ENCODE data around the gene YTHDC2. TPM values are rescaled to one million over a fixed set of nuclear protein-coding genes. Genes with fewer than 3 reads are reported as not detected.
"Not testable (repeated sequence)": the region's sequence is repeated elsewhere in the genome, so short reads cannot be mapped to it uniquely, and the experiment has no call there.

YTHDC2 gene
- total RNA-seq, 1 donor, result 32.6 TPM

GRCh38 chr5:113601423-113601822, 87.9 kb downstream of the YTHDC2 start:
- Histone ChIP-seq H3K4me1 (ENCODE audit: insufficient read depth, low read length) (no peaks in the 10 kb centered on the region), H4K20me1 (ENCODE audit: insufficient read depth, low read length) (no peaks in the 10 kb centered on the region), H3K4me2 (ENCODE audit: insufficient read depth, low read length) (no peak overlapping the region), H2AFZ (ENCODE audit: low read length) (no peak overlapping the region), H3K27ac (ENCODE audit: low read depth, low read length) (no peak overlapping the region), H3K9me3 (ENCODE audit: low read depth, low read length) (no peaks in the 10 kb centered on the region), H3K36me3 (ENCODE audit: insufficient read depth, low read length) (no peaks in the 10 kb centered on the region), H3K27me3 (ENCODE audit: insufficient read depth, low read length) (peaks cover 2% of the 10 kb centered on the region), H3K79me2 (ENCODE audit: insufficient read depth, low read length) (no peaks in the 10 kb centered on the region), H3K4me3 (ENCODE audit: insufficient read depth, low read length) (no peak overlapping the region)
- no peak for DNase-seq (ENCODE audit: insufficient read length, low spot score, missing footprints)
- no peak for TF ChIP-seq CTCF (IDR thresholded peaks at IDR 0.05; ENCODE audit: extremely low read depth, low read depth, low read length)

GRCh38 chr5:113603246-113603645, 89.8 kb downstream of the YTHDC2 start:
- not testable (repeated sequence) for H4K20me1 ChIP-seq (ENCODE audit: insufficient read depth, low read length); H2AFZ ChIP-seq (ENCODE audit: low read length); H3K4me2 ChIP-seq (ENCODE audit: insufficient read depth, low read length); H3K27ac ChIP-seq (ENCODE audit: low read depth, low read length); H3K79me2 ChIP-seq (ENCODE audit: insufficient read depth, low read length); DNase-seq (ENCODE audit: insufficient read length, low spot score, missing footprints); H3K4me1 ChIP-seq (ENCODE audit: insufficient read depth, low read length); H3K36me3 ChIP-seq (ENCODE audit: insufficient read depth, low read length); H3K27me3 ChIP-seq (ENCODE audit: insufficient read depth, low read length); H3K4me3 ChIP-seq (ENCODE audit: insufficient read depth, low read length); H3K9me3 ChIP-seq (ENCODE audit: low read depth, low read length)

GRCh38 chr5:113606298-113607134, 93.0 kb downstream of the YTHDC2 start:
- peak overlapping the region; percentile 38 for H3K4me3 ChIP-seq (ENCODE audit: insufficient read depth, low read length)
- H3K36me3 ChIP-seq (ENCODE audit: insufficient read depth, low read length), result no peaks in the 10 kb centered on the region
- H3K27me3 ChIP-seq (ENCODE audit: insufficient read depth, low read length), result peaks cover 2% of the 10 kb centered on the region
- peak overlapping the region; percentile 77 for H2AFZ ChIP-seq (ENCODE audit: low read length)
- H3K4me1 ChIP-seq (ENCODE audit: insufficient read depth, low read length), result peaks cover 7% of the 10 kb centered on the region
- H3K27ac ChIP-seq (ENCODE audit: low read depth, low read length), result no peak overlapping the region
- peak; percentile 80 for TF ChIP-seq CTCF (IDR thresholded peaks at IDR 0.05; ENCODE audit: extremely low read depth, low read depth, low read length)
- H3K4me2 ChIP-seq (ENCODE audit: insufficient read depth, low read length), result peak overlapping the region; percentile 64
- H3K9me3 ChIP-seq (ENCODE audit: low read depth, low read length), result no peaks in the 10 kb centered on the region
- DNase-seq (ENCODE audit: insufficient read length, low spot score, missing footprints), result peak; percentile 8
- H4K20me1 ChIP-seq (ENCODE audit: insufficient read depth, low read length), result no peaks in the 10 kb centered on the region
- H3K79me2 ChIP-seq (ENCODE audit: insufficient read depth, low read length), result no peaks in the 10 kb centered on the region

GRCh38 chr5:113607361-113607760, 93.9 kb downstream of the YTHDC2 start:
- H3K4me1 ChIP-seq (ENCODE audit: insufficient read depth, low read length), result peaks cover 7% of the 10 kb centered on the region
- H3K27me3 ChIP-seq (ENCODE audit: insufficient read depth, low read length), result peaks cover 2% of the 10 kb centered on the region
- no peaks in the 10 kb centered on the region for H3K9me3 ChIP-seq (ENCODE audit: low read depth, low read length)
- no peaks in the 10 kb centered on the region for H3K79me2 ChIP-seq (ENCODE audit: insufficient read depth, low read length)
- H2AFZ ChIP-seq (ENCODE audit: low read length), result no peak overlapping the region
- no peak overlapping the region for H3K4me2 ChIP-seq (ENCODE audit: insufficient read depth, low read length)
- no peak for TF ChIP-seq CTCF (IDR thresholded peaks at IDR 0.05; ENCODE audit: extremely low read depth, low read depth, low read length)
- no peak overlapping the region for H3K4me3 ChIP-seq (ENCODE audit: insufficient read depth, low read length)
- H3K36me3 ChIP-seq (ENCODE audit: insufficient read depth, low read length), result no peaks in the 10 kb centered on the region
- no peaks in the 10 kb centered on the region for H4K20me1 ChIP-seq (ENCODE audit: insufficient read depth, low read length)
- DNase-seq (ENCODE audit: insufficient read length, low spot score, missing footprints), result no peak
- H3K27ac ChIP-seq (ENCODE audit: low read depth, low read length), result no peak overlapping the region
